GM18498 (cell line): ENCODE results near the gene SYNPR.
A peak's percentile ranks its signal among the peaks of the same experiment; 100 is the strongest.

Experiments
- ATAC-seq: cut with Tn5 transposase; IDR thresholded peaks from one replicate; pipeline ENCODE4 v1.9.1; 2021; ENCODE audit warnings: mild to moderate bottlenecking, moderate library complexity; ENCODE audit not compliant: unreplicated experiment

SYNPR gene

GRCh38 chr3:63523100-63523499 lies 245.0 kb downstream of the SYNPR start:
- no peak for ATAC-seq

- ATAC-seq: no peak
These were observed 250.4 kb downstream of the SYNPR start for GRCh38 chr3:63528325-63529000.

DNA sequence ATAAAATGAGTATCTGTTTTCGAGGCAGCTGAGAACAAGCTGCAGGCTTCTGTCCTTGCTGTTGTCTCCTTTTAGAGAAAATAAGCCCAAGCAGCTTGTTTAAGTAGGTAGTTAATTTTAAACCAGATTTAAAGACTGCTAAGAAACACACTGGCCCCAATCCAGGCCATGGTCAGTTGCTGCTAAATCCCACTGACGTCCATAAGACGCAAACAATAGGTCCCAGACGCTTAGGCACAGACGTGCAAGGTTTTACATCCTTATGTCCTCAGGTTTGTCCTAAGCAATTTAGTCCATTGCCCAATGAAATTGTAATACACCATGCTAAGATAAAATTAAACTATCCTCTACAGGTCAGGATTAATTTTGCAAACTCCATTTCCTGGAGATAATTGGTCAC lies 254.4 kb downstream of the SYNPR start:
- ATAC-seq: no peak

DNA sequence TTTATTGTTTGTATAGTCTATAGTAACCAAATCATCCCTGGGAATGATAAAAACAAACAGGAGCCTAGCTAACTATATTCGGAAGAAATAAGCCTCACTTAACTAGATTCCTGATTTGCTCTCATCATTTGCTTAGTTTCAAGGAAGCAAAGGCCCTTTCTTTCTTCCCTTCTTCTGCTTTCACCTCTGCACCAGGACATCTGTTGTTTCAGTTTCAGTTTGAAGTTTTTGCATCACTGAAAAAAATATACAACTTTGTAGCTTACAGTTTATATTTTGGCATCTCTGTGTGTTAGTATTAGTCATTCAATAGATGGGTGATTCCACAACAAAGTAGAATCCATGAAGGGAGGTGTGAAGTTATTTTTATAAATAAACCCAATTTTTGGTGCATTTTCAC lies 260.8 kb downstream of the SYNPR start:
- ATAC-seq: no peak

DNA sequence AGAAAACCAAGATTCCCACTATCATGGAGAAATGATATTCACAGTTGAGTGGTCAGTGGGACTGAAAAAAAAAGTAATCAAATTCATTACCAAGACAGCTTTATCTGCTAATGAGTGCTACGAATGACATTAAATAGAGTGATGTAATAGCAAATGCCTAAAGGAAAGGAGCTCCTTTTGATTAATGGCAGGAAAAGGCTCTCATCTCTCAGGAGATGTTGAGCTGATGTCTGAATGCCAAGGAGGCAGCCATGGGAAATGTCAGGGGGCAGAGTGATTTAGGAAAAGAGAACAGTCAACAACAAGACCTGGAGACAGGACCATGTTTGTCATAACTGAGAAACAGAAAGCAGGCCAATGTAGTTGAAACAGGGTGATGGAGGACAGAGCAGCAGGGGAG lies 277.7 kb downstream of the SYNPR start:
- ATAC-seq: no peak

DNA sequence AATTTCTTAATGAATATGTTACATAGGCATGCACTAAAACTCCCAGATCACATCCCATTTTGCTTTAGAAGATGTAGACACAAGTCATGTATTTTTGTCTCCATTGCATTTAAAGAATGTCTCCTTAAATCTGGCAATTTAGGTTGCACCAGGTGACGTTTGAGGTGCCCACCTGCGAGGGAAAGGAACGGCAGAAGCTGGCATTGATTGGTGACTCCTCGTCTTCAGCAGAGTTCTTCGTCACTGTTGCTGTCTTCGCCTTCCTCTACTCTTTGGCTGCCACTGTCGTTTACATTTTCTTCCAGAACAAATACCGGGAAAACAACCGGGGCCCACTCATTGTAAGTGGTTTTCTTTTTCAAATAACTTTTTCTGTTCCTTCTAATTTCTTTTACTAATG lies 278.3 kb downstream of the SYNPR start:
- ATAC-seq: no peak

- peak; percentile 65 for ATAC-seq
These were observed 279.8 kb downstream of the SYNPR start for GRCh38 chr3:63557912-63558311.

- ATAC-seq: no peak
These were observed 281.8 kb downstream of the SYNPR start for GRCh38 chr3:63559884-63560283.

DNA sequence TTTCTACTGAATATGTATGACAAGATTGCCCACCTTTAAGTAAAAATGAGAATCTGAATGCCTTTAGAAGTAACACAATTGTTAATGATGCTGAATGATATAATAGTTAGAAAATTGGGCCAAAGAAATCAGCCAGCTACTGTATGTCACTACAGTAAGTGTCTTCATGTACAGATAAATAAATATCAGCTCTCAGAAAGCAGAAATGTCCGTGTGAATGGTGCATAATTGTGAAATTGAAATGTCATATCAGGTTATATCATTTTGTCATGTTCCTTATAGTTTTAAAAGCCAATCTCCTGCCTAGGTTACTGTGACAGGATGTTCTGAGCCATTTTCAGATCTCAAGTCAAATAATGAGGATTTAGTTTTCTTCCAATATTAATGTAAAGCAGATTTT lies 283.8 kb downstream of the SYNPR start:
- ATAC-seq: no peak

DNA sequence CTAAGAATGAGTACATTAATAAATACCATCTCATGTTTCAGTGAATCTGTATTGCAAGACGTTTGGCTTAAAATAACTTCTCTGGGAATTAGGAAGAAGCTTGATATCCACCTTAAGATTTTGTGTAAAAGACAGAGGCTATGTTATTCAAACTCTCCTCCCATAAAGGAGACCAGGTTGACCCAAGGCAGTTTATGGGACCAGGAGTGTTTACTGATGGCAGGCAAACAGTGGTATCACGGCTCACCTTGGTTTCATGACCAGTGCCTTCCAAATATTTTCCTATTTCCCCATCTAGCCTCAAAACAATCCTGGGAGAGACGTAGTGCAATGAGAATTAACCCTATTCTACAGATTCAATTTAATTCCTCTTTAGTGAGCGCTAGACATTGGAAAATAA lies 284.2 kb downstream of the SYNPR start:
- ATAC-seq: no peak

DNA sequence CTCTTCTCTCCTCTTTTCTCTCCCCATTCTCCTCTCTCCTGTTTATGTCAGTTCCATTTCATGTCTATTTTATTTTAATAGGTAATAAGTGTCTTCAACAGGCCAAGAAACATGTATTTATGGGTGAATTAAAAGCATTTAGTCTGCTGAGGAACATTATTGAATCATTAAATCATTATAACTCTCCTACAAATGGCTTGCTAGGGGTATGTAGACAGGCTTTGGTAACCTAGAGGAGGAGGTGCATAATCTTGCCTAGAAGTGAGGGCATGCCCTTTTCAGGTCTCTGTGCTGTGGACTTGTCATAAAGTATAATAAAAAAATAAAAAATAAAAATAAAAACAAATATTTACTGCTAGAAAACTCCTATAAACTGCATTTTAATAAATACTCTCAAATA lies 285.5 kb downstream of the SYNPR start:
- ATAC-seq: no peak

DNA sequence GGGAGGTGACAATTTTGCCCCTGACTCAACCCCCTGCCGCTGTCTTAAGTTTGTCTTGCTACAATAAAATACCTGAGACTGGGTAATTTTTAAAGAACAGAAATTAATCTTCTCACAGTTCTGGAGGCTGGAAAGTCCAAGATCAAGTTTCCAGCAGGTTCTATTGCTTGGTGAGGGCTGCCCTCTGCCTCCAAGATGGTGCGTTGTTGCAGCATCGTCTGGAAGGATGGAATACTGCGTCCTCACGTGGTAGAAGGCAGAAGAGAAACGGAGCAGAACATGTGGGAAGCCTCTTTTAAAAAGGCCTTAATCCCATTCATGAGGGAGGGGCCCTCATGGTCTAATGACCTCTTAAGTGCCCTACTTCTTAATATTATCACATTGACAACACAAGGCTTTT lies 287.1 kb downstream of the SYNPR start:
- no peak for ATAC-seq

- no peak for ATAC-seq
These were observed 293.6 kb downstream of the SYNPR start for GRCh38 chr3:63571682-63572081.

- no peak for ATAC-seq
These were observed 298.7 kb downstream of the SYNPR start for GRCh38 chr3:63576846-63577245.

DNA sequence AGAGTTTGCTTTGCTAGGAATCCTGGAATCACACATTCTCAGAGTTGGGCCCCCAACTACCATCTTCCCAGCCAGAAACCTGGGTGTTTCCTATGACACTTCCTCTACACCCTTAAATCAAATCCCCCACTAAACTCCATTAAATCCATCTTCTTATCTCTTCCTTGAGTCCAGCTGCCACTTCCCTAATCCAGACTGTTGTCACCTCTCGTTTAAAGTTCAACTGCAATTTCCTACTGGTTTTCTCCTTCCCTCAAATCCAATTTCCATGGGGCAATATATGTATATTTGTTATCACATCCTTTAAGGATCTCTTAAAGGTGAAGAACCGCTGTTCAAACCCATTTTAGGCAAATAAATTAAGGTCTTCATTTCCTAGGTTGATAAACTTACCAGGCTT lies 300.8 kb downstream of the SYNPR start:
- ATAC-seq: no peak

DNA sequence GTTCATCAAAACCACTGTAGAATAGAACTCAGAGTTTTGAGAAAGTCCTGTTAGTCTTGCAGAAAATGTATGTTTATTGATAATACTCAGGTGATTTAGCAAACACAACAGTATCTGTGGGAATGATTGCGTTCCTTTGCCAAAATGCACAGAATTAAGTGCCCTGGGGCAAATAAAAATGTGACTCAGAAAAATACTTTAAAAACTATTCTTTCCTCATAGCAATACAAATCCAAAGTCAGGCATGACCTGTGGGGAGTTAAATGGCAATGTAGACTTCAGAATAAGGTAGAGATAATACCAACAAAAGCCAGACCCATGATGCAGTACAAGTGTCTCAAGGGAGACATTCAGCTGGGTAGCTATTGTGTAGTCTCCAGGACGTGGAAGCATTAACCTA lies 302.0 kb downstream of the SYNPR start:
- no peak for ATAC-seq

DNA sequence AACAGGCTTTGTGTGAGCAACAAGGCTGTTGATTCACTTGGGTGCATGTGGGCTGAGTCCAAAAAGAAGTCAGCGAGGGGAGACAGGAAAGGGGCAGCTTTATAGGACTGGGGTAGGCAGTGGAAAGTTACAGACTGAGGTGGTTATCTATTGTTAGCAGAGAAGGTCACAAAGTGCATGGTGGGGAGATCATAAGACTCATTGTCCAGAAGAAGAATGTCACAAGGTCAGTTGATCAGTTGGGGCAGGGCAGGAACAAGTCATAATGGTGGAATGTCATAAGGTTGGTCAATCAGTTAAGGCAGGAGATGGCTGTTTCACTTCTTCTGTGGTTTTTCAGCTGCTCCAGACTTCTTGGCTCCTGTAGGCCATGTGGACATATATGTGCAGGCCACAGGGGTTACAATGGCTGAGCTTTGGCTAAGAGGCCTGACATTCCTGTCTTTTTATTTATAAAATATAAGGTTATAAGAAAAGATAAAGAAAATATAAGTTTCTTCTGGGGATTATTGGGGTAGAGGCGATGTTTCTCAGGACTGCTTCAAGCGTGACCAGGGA lies 304.9 kb downstream of the SYNPR start:
- ATAC-seq: no peak

- ATAC-seq: no peak
These were observed 306.6 kb downstream of the SYNPR start for GRCh38 chr3:63584681-63585080.

- no peak for ATAC-seq
These were observed 307.8 kb downstream of the SYNPR start for GRCh38 chr3:63585927-63586326.

DNA sequence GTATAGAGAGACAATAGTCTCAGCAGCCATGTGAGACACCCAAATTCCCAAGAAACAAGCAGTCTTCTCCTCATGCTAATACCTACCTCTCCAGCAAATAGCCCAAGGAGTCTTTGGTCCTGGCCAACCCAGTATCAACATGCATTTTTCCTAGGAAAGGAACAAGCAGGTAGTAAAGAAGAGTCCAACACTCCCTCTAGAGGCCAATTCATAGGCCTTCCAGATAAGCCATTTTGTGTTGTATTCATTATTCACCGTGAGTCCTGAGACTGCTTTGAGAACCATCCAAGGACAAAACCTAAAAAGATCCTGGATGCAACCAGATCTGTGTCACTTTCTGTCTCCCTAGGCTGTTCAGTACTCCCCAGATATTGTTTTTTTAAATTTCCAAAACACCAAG lies 310.8 kb downstream of the SYNPR start:
- ATAC-seq: no peak

- no peak for ATAC-seq
These were observed 315.7 kb downstream of the SYNPR start for GRCh38 chr3:63593779-63594178.

DNA sequence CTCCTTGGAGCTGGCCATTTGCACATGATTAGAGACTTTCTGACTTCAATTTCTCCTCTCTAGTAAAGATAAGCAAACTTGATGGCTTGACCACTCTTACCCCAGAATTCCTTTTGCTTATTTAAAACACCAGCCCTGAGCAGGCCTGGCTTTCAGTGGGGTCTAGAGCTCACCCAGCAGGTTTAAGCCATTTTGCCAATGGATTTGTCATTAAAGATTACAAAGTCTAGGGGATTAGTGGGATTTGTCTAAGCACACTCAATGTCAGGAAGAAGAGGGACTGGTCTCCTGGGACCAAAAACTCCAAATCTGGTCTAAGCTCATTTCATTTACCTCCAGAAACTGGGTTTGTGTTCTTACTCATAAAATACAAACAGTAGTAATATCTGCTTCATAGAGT lies 317.1 kb downstream of the SYNPR start:
- no peak for ATAC-seq

DNA sequence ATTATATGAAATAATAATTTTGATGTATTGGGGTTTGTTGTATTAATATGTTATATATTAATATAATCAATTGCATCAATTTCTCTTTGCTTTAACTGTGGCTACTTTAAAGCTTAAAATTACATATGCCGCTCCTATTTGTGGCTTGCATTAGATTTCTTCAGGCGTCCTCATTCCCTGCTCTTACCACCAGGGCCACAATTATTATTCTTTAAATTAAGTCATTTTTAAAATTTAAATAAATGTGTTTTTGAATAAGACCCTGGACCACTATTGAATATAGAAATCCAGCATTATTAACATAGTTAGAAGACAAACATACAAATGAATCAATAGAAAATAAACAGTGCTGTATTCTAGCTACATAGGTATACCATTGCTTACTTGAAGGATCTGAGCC lies 318.9 kb downstream of the SYNPR start:
- no peak for ATAC-seq
